NCI-H187 treated with DMSO at 0.1 percent for 48 hours (cell line): ENCODE results near the gene KRT12.

Source experiments
- DNase-seq: peaks from one replicate; lab custom pipeline; 2025; lab: John Stamatoyannopoulos, UW

KRT12 gene

GRCh38 chr17:40843242-40843641 lies 23.8 kb downstream of the KRT12 start:
- DNase-seq: no peak

DNA sequence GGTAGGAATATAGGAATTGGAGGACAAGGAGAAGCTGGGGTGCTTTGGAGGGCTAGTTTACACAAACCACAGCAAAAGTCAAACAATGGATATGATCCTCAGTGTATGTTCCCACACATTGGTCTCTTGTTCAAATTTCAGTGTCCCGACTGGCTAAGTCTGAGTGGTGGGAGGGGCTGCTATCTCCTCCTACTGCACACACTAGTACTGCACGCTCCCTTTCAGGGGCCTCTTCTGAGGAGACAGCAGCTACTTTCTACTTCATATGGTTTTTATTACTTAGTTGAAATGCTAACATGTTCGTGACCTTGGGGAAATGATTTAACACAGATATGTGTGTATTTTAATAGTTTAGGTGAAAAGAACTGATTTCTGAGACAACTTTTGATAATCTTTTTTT lies 25.8 kb downstream of the KRT12 start:
- no peak for DNase-seq

DNA sequence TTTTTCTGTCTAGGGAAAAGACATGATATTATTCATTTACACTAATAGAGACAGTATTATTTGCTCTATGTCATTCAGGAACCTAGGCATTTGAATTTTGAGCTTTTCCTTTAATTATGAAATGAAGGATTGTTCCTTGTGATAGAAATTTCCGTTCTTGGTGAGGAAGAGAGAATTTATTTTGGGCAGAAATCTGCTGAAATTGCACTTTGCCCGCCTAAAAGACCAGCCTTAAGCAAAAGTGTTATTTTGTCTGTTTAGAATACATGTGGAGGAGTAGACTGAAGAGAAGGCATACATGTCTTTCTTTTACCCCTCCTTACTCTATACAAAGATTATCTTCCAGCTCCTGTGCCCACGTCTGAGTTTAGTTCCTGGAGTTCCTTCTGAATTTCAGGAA lies 27.8 kb downstream of the KRT12 start:
- no peak for DNase-seq

DNA sequence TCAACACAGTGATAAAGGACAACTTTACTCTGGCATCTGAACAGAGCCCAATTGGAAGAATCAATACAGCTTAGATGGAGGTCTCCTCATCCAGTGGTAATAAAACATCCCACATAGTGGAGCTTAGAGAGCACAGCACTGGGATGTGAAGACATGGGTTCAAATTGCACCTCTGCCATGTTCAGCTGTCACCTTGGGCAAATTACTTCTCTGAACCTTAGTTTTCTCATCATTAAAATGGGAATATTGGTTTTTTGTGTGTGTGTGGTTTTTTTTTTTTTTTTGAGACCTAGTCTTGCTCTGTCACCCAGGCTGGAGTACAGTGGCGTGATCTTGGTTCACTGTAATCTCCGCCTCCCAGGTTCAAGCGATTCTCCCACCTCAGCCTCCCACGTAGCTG lies 31.0 kb downstream of the KRT12 start:
- DNase-seq: no peak

DNA sequence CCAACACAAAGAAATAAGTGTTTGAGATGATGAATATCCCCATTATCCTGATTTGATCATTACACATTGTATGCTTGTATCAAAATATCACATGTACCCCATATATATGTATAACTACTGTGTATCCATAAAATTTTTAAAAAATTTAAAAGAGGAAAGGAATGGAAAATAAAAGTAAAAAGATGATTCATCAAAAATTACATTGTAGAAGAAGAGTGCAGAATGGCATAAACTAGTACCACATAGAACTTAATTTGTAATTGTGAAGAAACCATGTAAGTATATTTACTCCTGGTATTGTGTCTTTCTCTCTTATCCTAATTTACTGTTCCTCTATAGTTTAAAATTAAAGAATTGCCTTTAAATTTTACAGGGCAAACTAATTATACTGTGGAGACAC lies 33.1 kb downstream of the KRT12 start:
- DNase-seq: no peak

- DNase-seq: no peak
Measured at GRCh38 chr17:40832840-40833239, 34.2 kb downstream of the KRT12 start.

GRCh38 chr17:40830085-40830776 lies 36.8 kb downstream of the KRT12 start:
- no peak for DNase-seq

GRCh38 chr17:40828454-40829044 lies 38.5 kb downstream of the KRT12 start:
- DNase-seq: no peak

DNA sequence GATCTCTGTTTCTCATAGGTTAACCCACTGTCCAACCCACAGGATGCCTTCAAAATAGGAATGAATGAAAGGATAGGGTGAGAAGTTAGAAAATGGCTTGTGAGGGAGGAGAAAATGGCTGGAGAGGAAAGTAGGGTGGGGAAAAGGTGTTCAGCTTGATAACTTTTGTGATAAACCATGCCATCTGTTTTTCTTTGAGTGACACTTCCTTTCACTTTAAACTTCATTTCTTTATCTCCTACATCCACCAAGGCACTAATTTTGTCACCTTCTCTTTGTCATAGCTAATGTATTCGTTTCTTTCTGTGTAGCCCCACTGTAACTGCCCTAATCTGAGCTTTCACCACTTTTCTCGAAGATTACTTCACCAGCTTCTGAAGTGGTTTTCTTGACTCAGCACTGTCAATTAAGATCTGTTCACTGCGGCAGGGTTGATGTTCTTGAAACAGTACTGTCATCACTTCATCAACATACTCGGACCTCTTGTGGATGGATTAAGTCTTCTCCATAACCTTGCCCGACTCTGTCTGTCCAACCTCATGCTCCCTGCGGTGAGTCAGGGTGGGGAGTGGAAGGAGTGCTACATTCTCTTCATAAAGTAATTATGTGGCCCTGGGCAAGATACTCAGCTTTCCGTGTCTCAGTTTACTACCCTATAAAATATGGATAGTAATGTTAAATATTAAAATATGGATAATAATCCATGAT lies 39.1 kb downstream of the KRT12 start:
- no peak for DNase-seq

DNA sequence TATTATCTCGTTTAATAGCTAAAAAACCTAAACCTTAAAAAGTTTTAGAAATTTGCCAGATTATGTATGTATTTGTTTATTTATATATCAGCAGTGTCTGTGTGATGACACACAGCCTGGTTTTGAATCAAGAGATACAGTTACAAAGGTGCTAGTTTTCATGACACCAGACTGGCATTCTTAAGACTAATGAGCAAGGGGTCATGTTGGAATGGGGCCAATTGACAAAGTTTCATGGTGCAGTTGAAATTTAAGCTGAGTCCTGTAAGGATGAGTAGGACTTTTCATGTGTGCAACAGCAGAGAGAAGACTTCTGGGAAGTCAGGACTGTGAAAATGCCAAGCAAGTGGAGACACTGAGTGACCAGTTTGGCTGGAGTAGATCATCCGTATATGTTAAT lies 41.4 kb downstream of the KRT12 start:
- DNase-seq: no peak

DNA sequence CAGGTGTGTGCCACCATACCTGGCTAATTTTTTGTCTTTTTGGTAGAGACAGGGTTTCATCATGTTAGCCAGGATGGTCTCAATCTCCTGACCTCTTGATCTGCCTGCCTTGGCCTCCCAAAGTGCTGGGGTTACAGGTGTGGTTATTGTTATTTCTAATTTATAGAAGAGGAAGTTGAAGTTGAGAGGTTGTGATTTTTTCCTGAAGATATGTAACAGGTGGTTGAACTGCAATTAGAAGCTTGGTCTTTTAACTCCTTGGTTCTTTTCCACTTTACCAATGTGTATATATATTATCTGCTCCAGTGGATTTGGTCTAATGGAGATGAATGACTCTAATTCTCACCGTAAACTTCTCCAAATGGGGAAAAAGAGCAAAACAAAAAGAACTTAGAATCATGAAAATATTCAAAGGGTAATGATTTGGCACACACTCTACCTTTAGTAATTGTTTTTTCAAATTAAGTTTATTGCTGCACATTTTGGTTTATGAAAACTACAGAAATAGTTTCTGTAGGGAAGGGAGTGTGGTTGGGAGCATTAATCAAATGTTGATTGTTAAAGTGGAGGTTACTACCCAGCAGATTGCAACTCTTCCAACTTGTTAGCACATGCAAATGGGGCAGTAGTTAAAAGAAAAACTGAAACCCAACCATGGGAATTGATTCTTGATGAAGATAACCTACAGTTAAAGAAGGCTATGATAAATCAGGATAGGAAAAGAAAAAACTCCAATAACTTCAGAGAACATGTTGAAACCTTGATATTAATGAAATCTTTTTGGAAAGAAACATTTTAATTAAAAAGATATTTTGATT lies 42.8 kb downstream of the KRT12 start:
- no peak for DNase-seq

GRCh38 chr17:40822132-40822812 lies 44.8 kb downstream of the KRT12 start, which contains the start of gene KRT10:
Gene KRT10, minus strand, starts transcription at chr17:40822614. Its CDS starts 29 bp downstream, at chr17:40822585.
- no peak for DNase-seq

- DNase-seq: no peak
Measured at GRCh38 chr17:40821536-40821935, 45.5 kb downstream of the KRT12 start.

GRCh38 chr17:40820228-40820838 lies 46.7 kb downstream of the KRT12 start:
- no peak for DNase-seq

DNA sequence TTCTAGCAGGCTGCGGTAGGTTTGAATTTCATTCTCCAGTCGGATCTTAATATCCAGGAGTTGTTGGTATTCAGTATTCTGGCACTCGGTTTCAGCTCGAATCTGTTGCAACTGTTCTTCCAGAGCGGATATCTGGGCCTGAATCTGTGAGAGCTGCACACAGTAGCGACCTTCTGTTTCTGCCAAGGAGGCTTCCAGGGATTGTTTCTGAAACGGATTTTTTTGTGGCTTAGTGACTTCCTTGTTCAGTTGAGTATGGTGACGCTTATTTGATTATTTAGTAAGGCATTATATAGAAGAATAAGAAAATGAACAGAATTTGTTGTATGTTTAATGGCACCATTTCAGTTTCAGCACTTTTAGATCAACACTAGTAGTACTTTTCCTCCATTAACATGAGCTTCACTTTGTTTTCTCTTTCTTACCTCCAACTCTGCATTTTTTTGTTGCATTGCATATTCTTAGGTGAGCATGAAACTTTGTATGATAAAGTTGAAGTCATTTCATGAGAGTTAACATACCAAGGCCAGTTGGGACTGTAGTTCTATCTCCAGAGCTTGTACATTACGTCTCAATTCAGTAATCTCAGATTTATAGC lies 47.4 kb downstream of the KRT12 start:
- no peak for DNase-seq

DNA sequence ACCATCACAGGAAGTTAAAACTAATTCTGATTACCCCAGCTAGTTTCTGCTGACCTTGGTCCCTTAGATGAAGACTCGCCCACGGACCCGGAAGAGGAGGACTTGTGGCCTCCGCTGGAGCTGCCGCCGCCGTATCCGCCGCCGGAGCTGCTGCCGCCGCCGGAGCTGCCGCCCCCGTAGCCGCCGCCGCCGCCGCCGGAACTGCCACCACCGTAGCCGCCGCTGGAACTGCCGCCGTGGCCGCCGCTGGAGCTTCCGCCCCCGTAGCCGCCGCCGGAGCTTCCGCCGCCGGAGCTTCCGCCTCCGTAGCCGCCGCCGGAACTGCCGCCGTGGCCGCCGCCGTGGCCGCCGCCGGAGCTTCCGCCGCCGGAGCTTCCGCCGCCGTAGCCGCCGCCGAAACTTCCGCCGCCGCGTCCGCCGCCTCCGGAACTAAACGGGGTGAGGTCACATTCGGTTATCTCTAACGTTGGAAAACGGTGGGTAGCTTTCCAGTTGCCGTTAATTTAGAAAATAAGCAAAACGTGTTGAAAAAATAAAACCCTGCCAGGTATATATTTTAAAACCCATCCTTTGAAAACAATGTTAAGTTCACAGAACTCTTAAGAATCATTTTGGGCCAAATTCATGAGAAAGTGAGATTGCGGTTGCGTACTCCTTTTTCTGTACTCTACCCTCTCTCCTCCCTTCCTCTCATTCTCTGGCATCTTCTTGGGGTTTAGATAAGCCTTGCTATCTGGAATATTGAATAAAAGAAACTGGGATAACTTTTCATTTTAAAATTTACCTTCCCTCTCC lies 48.1 kb downstream of the KRT12 start:
- no peak for DNase-seq

DNA sequence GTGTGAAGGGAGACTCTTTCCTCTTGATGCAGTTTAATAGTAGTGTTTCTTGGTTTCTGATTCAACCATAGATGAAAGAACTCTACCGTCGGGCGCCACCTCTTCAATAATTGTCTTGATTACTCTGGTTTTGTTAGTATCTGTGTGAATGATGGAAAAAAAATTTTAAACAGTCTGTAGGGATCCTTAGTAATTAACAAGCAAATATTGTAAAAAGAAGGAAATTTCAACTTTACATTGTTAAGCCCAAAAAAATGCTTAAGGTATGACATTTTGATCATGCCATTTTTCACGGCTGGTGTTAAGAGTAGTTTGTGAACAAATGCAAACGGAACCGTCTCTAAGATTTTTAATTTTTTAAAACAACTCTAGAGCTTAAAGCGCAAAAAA lies 48.7 kb downstream of the KRT12 start:
- DNase-seq: no peak

DNA sequence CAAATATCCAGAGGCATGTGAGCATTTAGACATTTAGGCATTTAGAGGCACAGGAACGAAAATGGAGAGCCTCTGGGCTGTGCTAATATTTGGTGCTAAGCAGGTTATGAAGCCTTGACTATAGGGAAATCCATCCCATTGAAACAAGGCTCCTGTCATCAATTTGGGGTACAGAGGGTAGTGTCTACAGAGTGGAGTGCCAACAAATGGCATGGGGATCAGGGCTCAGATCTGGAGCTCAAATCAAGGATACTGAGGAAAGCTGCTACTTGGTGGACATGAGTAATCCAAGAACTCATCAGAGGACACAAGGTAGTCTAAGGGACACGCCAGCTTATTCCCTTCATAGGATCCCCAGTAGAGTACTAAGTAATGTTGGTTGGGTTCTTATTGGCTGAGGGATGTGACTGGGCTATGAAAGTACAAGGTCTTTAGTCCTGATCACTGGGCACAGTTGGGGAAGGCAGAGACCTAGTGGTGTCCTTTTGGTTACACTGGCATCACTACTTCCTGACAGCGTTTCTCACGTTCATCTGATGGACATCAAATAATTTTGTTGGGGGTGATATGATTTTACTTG lies 49.8 kb downstream of the KRT12 start:
- no peak for DNase-seq

- DNase-seq: no peak
Measured at GRCh38 chr17:40816569-40816968, 50.5 kb downstream of the KRT12 start.

DNA sequence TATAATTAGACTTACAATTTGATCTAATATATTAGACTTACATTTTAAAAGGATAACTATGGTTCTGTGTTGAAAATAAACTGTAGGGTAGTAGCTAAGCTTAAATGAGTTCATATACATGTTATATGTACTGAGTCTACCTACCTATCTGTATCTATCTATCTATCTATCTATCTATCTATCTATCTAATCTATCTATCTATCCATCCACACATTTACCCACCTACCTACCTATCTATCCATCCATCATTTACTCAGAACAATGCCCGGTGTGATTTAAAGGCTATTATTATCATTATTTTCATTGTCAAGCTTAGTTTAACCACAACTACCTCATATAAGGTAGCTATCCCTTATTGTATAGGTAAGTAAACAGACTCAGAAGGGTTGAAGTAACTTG lies 51.6 kb downstream of the KRT12 start:
- DNase-seq: no peak
